Lower leg skin (tissue), 4 donors: Measurements from ENCODE around the gene GNB2. TPM values are rescaled to one million over a fixed set of nuclear protein-coding genes. Genes with fewer than 3 reads are reported as not detected.
A peak's percentile ranks its signal among the peaks of the same experiment; 100 is the strongest.

Experiments
- DNase-seq, 2 donors: peaks; one replicate each; pipeline ENCODE4 v3.0.0-alpha.2; 2019; ENCODE audit warnings: low spot score in 2 of 2
- H3K4me3 ChIP-seq: fragments of 200-600 bp; sonication (generic); 2 replicates; pipeline ENCODE4 v1.5.1; 2017; ENCODE audit warnings: mild to moderate bottlenecking, low read depth; ENCODE audit not compliant: poor library complexity, severe bottlenecking
- POLR2A ChIP-seq, 2 donors: fragments of 450-650 bp; IDR thresholded peaks; one replicate each; pipeline ENCODE4 v1.6.1; 2016 to 2017; ENCODE audit warnings: antibody characterized with exemption in 2 of 2, mild to moderate bottlenecking in 1 of 2, moderate library complexity in 1 of 2
- WGBS, 2 donors: methylation state at CpG; one replicate each; pipeline ENCODE4 v1.1.5; 2018; 5-methylcytosine and 5-hydroxymethylcytosine counted together
- intact Hi-C: fragments of 100-400 bp; cut with DNase I; formaldehyde crosslinking; loops from one replicate; pipeline ENCODE4 v1.15.0; 2023; ENCODE audit warnings: low total_unique reads
- total RNA-seq, 4 donors: library from RNA; depleted of rRNA; stranded (reverse); fragments of >200 nt; gene quantifications; one replicate each; pipeline ENCODE4 v1.1.0, GENCODE V29; 2016
- TF ChIP-seq, protein P1 (sequence below), 3 donors: fragments of 450-650 bp; IDR thresholded peaks; one replicate each; pipeline ENCODE4 v1.5.1; 2016; ENCODE audit warnings: antibody characterized with exemption in 3 of 3, mild to moderate bottlenecking in 3 of 3, moderate library complexity in 2 of 3

Gene GNB2
- total RNA-seq, 4 donors from 2014 or later: 309 to 439 (median 353) TPM

DNA sequence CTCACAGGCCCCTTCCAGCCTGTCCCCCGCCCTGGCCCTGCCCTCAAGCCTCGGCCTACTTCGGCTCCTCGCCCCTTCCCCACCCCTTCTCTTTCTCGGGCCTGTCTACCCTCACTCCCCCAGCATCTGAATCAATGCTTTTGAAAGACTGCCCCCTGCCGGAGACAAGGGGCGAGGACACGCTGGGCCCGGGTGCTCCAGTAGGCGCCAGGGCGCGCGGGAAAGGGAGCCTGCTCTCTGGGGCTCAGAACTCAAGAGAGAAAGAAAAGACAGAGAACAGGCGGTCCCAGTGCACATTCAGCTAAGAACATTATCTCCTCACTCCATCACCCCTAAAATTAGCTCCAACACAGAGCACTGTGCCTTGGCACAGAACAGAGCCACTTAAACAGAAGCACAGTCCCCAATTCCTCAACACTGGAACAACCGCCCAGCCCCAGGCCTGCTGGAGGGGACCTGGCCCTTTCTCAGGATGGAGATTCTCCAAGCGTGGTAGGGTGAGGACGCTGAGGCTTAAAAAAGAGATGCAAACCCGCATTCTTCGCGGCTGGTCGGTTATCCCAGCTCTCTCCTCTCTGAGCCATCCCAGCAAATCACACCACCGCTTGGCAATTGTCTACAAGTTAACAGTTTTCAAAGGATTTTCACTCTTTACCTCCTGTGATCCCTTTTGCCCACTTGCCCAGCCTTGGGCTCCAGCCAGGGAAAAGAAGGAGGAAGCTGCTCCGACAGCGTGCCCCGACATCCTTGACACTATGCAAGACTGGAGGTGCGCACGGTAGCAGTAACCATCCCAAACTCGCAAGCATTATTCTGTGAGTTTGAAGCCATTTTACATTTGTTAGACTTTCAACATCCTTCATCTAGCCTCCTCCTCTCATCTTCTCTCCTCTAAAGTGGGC, 18.4 kb downstream of the GNB2 start:
- H3K4me3 ChIP-seq: no peak overlapping the region
- WGBS, 2 donors: 20 to 25% methylated on average over 28 of the region's 28 CpGs
- peak; percentile 64 to 96 for DNase-seq
- TF ChIP-seq POLR2A (IDR thresholded peaks at IDR 0.05): no peak
- TF ChIP-seq, protein P1, sequence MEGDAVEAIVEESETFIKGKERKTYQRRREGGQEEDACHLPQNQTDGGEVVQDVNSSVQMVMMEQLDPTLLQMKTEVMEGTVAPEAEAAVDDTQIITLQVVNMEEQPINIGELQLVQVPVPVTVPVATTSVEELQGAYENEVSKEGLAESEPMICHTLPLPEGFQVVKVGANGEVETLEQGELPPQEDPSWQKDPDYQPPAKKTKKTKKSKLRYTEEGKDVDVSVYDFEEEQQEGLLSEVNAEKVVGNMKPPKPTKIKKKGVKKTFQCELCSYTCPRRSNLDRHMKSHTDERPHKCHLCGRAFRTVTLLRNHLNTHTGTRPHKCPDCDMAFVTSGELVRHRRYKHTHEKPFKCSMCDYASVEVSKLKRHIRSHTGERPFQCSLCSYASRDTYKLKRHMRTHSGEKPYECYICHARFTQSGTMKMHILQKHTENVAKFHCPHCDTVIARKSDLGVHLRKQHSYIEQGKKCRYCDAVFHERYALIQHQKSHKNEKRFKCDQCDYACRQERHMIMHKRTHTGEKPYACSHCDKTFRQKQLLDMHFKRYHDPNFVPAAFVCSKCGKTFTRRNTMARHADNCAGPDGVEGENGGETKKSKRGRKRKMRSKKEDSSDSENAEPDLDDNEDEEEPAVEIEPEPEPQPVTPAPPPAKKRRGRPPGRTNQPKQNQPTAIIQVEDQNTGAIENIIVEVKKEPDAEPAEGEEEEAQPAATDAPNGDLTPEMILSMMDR (IDR thresholded peaks at IDR 0.05): peak in 1 of 3 donors; percentile 69
- intact Hi-C loops: loop anchor here (5.0 kb wide), 1 partner anchor 160 kb away; the partner anchor contains the start of gene SLC12A9

DNA sequence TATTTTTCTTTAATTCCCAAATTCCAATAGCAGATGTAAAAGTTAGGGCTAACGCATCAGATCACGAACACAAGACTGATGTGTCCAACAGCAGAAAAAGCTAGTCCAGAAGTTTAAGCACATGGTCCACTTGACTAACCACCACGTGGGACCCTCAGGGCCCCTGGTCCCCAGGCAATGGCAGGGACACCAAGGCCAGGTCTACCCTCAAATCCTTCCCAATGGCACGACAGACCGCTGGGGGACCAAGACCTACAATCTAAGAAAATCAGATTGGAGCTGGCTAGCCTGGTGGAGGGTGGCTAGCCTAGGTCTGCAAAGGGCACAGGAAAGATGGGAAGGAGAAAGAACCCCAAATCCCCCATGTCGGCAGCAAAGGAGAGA, 19.0 kb downstream of the GNB2 start:
- TF ChIP-seq POLR2A (IDR thresholded peaks at IDR 0.05): no peak
- H3K4me3 ChIP-seq: no peak overlapping the region
- intact Hi-C loops: loop anchor here (5.0 kb wide), 1 partner anchor 160 kb away; the partner anchor contains the start of gene SLC12A9
- WGBS, 2 donors: 52 to 54% methylated on average over 6 of the region's 6 CpGs
- DNase-seq: no peak

DNA sequence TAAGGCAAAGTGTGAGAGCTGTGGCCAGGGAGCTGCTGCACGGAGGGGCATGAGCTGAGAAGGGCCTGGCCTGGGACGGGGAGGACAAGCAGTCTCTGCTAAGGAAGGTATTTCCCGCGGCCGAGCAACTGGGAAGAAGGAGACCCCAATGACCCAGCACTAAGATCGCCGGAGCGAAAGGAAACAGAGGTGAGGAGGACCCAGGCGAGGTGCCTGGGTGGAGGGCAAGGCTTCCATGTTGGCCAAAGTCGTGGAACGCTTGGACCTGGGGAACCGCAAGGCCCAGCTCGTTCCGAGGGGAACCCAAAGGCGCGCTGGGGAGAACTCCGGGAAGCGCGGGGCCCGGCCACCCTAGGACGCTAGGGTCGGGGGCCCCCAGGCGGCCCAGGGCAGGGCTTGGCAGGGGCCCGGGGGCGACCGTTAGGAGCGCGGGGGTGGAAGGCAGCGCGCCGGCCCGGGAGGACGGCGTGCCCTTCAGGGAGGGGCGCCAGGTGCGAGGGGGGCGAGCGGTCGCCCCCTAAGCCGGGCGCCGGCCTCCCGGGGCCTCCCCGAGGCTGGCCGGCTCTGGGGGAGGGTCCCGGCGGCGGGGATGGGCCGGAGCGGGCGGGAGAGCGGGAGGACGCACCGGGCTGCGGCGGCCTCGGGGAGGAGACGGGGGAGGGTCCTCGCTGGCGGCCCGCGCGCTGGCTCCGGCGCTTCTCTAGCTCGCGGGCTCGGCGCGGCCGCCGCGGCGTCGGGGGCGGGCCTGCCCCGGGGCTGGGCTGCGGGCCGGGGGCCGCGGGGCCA, 20.0 kb downstream of the GNB2 start:
- 0 to 2% methylated on average over 15 of the region's 81 CpGs for WGBS, 2 donors
- DNase-seq: no peak
- TF ChIP-seq, protein P1 (IDR thresholded peaks at IDR 0.05): no peak
- TF ChIP-seq POLR2A (IDR thresholded peaks at IDR 0.05): no peak
- peak overlapping the region; percentile 82 for H3K4me3 ChIP-seq
- intact Hi-C loops: loop anchor here (5.0 kb wide), 1 partner anchor 159 kb away; the partner anchor contains the start of gene SLC12A9

DNA sequence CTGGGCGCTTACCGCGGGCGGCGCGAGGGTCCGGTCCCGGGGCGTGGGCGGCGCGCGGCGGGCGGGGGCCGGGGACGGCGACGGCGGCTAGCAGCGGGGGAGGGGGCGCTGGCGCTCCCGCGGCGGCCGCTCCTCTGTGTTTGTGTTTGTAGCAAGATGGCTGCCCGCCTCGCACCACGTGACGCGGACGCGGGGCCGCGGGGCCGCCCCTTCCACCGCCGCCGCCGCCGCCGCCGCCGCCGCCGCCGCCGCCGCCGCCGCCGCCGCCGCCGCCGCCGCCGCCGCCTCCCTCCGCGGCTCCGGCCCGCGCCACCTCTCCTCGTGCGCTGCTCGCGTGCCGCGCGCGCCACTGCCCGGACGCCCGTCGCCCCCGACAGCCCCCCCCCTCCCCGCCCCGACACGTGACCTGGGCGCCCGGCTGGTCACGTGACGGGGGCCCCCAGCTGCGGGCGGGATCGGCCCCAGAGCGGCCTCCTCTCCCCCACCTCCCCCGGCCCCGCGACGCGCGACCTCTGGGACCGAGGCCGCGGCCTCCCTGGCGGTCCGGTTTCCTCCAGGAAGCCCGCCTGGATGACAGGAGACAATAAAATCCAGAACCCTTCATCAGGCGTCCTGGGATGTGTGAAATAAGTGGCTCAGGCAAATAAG, 20.7 kb downstream of the GNB2 start, which contains the start of gene GIGYF1:
TSS of gene GIGYF1 (minus strand) at position 153 of the 648 bp plus-strand sequence. CDS start 6,012 bp downstream, outside the sequence.
- peak within 1 kb of the TSS; percentile 82 for H3K4me3 ChIP-seq
- intact Hi-C loops: loop anchor here (5.0 kb wide), 1 partner anchor 158 kb away; the partner anchor contains the start of gene SLC12A9
- peak in 1 of 2 donors; percentile 93 for DNase-seq
- 1 to 2% methylated on average over 6 to 28 of the region's 102 CpGs for WGBS, 2 donors
- TF ChIP-seq, protein P1 (IDR thresholded peaks at IDR 0.05): no peak
- TF ChIP-seq POLR2A (IDR thresholded peaks at IDR 0.05): no peak

DNA sequence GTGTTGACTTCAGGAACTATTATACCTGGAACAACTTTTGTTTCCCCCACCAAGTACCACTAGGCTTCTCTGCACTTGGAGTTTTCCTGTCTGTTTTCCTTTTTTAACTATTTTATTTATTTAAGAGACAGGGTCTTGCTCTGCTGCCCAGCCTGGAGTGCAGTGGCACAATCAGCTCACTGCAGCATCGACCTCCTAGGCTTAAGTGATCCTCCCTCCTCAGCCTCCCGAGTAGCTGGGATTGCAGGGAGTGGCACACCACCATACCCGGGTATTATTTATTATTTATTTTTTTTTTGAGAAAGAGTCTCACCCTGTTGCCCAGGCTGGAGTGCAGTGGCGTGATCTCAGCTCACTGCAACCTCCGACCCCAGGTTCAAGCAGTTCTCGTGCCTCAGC, 22.6 kb downstream of the GNB2 start:
- TF ChIP-seq POLR2A (IDR thresholded peaks at IDR 0.05): no peak
- TF ChIP-seq, protein P1 (IDR thresholded peaks at IDR 0.05): no peak
- 82 to 84% methylated on average over 6 of the region's 6 CpGs for WGBS, 2 donors
- no peak for DNase-seq
- no peak overlapping the region for H3K4me3 ChIP-seq
- intact Hi-C loops: no loop called here
